HFF-Myc (cell line): ENCODE data around the gene OTX1.

Experiments
- DNase-seq: peaks from one replicate; pipeline ENCODE4 v3.0.0-alpha.2; 2011; ENCODE audit warnings: low read depth; ENCODE audit errors: extremely low read depth
- H3K4me3 ChIP-seq: replicated peaks from 2 replicates; pipeline ENCODE4 v1.5.1; 2011; ENCODE audit warnings: low read depth, mild to moderate bottlenecking, control low read depth, low read length
- CTCF ChIP-seq: IDR thresholded peaks from 2 replicates; pipeline ENCODE4 v1.5.1; 2012; ENCODE audit warnings: mild to moderate bottlenecking, low read depth, low read length, control low read depth; ENCODE audit errors: missing control alignments

OTX1 gene

GRCh38 chr2:63058921-63059792 is 8.5 kb downstream of the OTX1 start:
- no peak for TF ChIP-seq CTCF
- no peak for DNase-seq
- no peak overlapping the region for H3K4me3 ChIP-seq

- no peak for TF ChIP-seq CTCF
- H3K4me3 ChIP-seq: no peak overlapping the region
- DNase-seq: no peak
Measured at GRCh38 chr2:63059793-63060471, 9.3 kb downstream of the OTX1 start.

GRCh38 chr2:63060472-63060991 is 9.9 kb downstream of the OTX1 start:
- no peak for TF ChIP-seq CTCF

GRCh38 chr2:63064197-63064596 is 13.6 kb downstream of the OTX1 start:
- TF ChIP-seq CTCF: no peak
- DNase-seq: no peak
- no peak overlapping the region for H3K4me3 ChIP-seq

More at GRCh38 chr2:63060472-63060991, 9.9 kb downstream of the OTX1 start:
- no peak overlapping the region for H3K4me3 ChIP-seq
- no peak for DNase-seq

- DNase-seq: no peak
- TF ChIP-seq CTCF: no peak
Measured at GRCh38 chr2:63064661-63065060, 14.0 kb downstream of the OTX1 start.

GRCh38 chr2:63066265-63066664 is 15.6 kb downstream of the OTX1 start:
- no peak for TF ChIP-seq CTCF
- no peak for DNase-seq
- no peak overlapping the region for H3K4me3 ChIP-seq

More at GRCh38 chr2:63064661-63065060, 14.0 kb downstream of the OTX1 start:
- H3K4me3 ChIP-seq: no peak overlapping the region
